Measurements from ENCODE around the gene ATP2C2. TPM values are rescaled to one million over a fixed set of nuclear protein-coding genes. Genes with fewer than 3 reads are reported as not detected.
"Not testable (repeated sequence)": the region's sequence is repeated elsewhere in the genome, so short reads cannot be mapped to it uniquely, and the experiment has no call there.

The ATP2C2 gene
- total and polyA plus RNA-seq, 3 donors from 2014 or later = 1.1 to 5.8 (median 3.0) TPM

DNA sequence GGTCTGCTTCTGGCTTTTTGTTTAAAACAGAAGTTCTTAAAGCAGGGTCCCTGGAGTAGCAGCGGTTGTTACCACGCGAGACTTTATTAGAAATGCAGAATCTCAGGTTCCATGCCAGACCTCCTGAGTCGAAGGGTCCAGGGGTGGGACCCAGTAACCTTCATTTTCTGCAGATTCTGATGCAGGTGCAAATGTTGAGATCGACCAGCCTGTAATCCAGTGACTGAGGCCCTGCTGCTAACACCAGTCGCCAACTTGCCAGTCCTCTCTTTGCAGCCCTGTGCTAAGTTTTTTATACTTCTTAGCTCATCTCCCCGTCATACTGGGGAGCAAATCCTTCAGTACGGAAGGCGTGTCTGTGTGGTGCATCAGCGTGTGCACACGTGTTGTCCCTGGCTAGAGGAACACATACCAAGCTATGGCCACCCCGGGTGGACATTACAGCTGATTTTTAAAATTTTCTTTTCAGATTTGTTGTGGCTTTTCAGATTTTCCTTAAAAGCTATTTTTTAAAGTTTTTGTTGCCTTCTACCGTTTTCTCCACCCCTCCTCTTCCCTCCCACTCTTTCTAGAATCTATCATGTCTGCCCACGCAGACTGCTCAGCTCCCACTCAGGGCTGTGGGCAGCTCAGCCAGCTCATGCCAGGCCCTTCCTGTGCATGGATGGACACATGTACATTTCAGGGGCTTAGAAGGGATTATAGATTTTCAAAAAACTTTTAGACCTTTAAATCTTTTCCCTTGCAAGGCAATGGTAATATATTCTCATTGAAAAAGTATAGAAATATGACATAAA, 78.5 kb downstream of the ATP2C2 start:
- Histone ChIP-seq H3K36me3 (ENCODE audit: low read depth, missing control alignments) (no peaks in the 10 kb centered on the region), H3K27ac (no peak overlapping the region), H3K27me3 (no peaks in the 10 kb centered on the region), H3K9me3 (no peaks in the 10 kb centered on the region), H3K4me3 (no peak overlapping the region), H3K4me1 (peaks cover 5% of the 10 kb centered on the region)
- peak; percentile 46 for DNase-seq
- intact Hi-C loops (cut with DNase I; ENCODE audit: low total_unique reads) = no loop called here
- TF ChIP-seq, protein P1, sequence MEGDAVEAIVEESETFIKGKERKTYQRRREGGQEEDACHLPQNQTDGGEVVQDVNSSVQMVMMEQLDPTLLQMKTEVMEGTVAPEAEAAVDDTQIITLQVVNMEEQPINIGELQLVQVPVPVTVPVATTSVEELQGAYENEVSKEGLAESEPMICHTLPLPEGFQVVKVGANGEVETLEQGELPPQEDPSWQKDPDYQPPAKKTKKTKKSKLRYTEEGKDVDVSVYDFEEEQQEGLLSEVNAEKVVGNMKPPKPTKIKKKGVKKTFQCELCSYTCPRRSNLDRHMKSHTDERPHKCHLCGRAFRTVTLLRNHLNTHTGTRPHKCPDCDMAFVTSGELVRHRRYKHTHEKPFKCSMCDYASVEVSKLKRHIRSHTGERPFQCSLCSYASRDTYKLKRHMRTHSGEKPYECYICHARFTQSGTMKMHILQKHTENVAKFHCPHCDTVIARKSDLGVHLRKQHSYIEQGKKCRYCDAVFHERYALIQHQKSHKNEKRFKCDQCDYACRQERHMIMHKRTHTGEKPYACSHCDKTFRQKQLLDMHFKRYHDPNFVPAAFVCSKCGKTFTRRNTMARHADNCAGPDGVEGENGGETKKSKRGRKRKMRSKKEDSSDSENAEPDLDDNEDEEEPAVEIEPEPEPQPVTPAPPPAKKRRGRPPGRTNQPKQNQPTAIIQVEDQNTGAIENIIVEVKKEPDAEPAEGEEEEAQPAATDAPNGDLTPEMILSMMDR (IDR thresholded peaks at IDR 0.05) = no peak
- no peak for TF ChIP-seq POLR2A (IDR thresholded peaks at IDR 0.05)
- 70 to 80% methylated on average over 14 of the region's 14 CpGs for WGBS, 2 donors

DNA sequence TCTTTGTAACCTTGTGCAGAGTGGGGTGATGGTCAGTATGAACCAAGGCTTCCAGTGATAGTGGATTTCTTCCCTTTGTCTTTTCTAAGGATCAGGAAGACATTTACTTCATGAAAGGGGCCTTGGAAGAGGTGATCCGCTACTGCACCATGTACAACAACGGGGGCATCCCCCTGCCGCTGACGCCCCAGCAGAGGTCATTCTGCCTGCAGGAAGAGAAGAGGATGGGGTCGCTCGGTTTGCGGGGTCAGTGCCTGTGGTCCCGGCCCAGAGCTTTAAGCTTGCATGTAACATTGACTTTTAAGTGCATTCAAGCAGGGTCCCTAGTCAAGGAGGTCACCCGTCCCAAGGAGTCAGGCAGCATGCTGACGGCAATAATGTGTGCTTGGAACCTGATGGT, 80.1 kb downstream of the ATP2C2 start:
- no peaks in the 10 kb centered on the region for H3K27me3 ChIP-seq
- H3K36me3 ChIP-seq (ENCODE audit: low read depth, missing control alignments) = no peaks in the 10 kb centered on the region
- no peak overlapping the region for H3K4me3 ChIP-seq
- H3K9me3 ChIP-seq = no peaks in the 10 kb centered on the region
- peaks cover 5% of the 10 kb centered on the region for H3K4me1 ChIP-seq
- intact Hi-C loops (cut with DNase I; ENCODE audit: low total_unique reads) = no loop called here
- TF ChIP-seq, protein P1 (IDR thresholded peaks at IDR 0.05) = no peak
- TF ChIP-seq POLR2A (IDR thresholded peaks at IDR 0.05) = no peak
- H3K27ac ChIP-seq = no peak overlapping the region
- DNase-seq = no peak
- WGBS, 2 donors = 97 to 100% methylated on average over 10 of the region's 10 CpGs

DNA sequence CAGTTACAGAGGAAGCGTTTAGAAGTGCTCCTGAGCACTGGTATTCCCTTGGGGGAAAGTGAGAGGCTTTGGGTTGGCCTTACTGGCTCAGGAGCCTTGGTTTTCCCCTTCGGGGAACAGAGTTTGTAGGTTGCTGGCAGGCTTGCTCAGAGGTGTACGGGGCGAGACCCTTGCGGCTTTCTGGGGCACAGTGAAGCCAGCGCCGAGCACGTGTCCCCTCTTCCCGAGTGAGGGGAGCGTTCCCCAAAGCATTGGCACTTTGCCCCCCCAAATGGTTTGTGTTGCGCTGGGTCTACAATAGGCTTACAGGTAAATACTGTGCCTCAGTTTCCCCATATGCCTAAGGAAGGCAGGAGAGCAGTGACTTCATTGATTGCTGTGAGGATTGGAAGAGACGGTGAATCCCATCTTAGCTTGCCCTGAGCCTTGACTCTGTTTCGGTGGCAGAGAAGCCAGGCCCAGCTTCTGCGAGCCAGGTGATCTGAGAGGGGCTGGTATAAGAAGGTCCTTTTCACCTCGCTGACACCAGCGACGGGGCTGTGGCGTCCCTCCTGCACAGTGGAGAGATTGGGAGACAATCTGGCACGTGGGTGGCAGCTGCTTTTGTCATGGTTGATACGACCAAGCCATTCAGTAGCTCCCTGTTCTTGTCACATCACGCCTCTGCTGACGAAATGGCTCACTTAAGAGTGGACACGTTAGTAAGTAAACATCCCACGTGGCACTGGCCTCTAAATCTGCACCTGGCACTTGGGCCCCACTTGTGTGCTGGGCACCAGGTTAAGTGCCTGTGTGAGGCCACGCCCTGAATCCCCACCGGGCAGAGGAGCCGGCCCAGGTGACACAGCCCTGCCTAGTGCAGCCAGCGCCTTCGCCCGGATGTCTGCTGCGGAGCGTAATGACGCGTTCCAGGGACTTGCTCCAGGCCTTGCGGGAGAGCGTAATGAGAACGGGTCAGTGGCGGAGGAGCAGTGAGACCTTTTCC, 81.1 kb downstream of the ATP2C2 start:
- DNase-seq = no peak
- intact Hi-C loops (cut with DNase I; ENCODE audit: low total_unique reads) = no loop called here
- WGBS, 2 donors = 94% methylated on average over 23 to 38 of the region's 38 CpGs

DNA sequence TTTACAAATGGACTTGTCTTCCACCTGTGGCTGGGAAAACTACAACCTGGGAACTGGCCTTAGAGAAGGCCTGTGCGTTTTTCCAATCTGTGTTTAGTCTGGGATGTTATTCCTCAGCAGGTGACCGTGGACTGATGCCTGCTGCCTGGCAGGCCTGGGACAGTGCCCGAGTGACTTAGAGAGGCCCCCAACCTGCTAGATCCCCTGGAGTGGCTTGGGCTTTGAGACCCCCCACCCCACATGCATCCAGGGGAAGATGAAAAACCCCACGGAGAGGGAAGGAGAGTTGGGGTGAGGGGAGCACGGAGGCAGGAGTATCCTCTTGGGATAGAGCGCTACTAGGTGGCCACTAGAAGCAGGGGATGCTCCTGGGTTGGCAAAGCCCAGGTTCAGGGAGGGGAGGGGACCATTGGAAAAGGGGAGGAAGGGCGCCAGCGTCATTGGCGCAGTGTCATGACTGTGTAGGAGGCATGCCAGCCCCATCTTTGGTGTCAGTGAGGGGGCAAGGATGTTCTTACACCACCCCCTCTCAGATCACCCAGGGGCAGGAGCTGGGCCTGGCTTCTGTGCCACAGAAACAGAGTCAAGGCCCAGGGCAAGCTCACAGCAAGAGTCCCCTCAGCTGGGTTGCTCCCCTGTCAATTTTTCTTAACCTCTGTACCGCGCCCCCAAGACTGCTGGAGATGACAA, 82.0 kb downstream of the ATP2C2 start:
- WGBS, 2 donors = 89 to 90% methylated on average over 9 to 11 of the region's 11 CpGs
- TF ChIP-seq POLR2A (IDR thresholded peaks at IDR 0.05) = no peak
- TF ChIP-seq, protein P1 (IDR thresholded peaks at IDR 0.05) = no peak
- no peaks in the 10 kb centered on the region for H3K36me3 ChIP-seq (ENCODE audit: low read depth, missing control alignments)
- no peak for DNase-seq
- H3K27me3 ChIP-seq = no peaks in the 10 kb centered on the region
- intact Hi-C loops (cut with DNase I; ENCODE audit: low total_unique reads) = no loop called here
- H3K27ac ChIP-seq = no peak overlapping the region
- H3K9me3 ChIP-seq = no peaks in the 10 kb centered on the region
- no peak overlapping the region for H3K4me3 ChIP-seq
- peaks cover 5% of the 10 kb centered on the region for H3K4me1 ChIP-seq

More for the DNA sequence above, 81.1 kb downstream of the ATP2C2 start:
- Histone ChIP-seq H3K4me1 (peaks cover 5% of the 10 kb centered on the region), H3K27me3 (no peaks in the 10 kb centered on the region), H3K9me3 (no peaks in the 10 kb centered on the region), H3K4me3 (no peak overlapping the region), H3K36me3 (ENCODE audit: low read depth, missing control alignments) (no peaks in the 10 kb centered on the region), H3K27ac (no peak overlapping the region)
- no peak for TF ChIP-seq POLR2A (IDR thresholded peaks at IDR 0.05)
- TF ChIP-seq, protein P1 (IDR thresholded peaks at IDR 0.05) = no peak

DNA sequence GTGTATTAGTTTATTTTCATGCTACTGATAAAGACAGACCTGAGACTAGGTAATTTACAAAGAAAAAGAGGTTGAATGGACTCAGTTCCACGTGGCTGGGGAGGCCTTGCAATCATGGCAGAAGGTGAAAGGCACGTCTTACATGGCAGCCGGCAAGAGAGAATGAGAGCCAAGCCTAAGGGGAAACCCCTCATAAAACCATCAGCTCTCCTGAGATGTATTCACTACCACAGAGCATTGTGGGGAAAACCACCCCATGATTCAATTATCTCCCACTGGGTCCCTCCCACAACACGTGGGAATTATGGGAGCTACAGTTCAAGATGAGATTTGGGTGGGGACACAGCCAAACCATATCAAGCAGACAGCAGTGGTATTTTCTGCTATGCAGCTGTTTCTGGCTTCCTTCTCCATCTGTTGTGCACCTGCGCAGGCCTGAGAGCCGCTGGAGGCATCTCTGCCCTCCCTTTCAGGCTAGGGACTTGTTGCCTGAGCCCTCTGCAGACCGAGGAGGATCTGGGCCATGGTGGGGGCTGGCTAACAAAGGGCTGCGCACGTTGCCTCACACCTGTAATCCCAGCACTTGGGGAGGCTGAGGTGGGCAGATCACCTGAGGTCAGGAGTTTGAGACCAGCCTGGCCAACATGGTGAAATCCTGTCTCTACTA, 82.8 kb downstream of the ATP2C2 start:
- DNase-seq; intact Hi-C loops (cut with DNase I; ENCODE audit: low total_unique reads); H3K36me3 ChIP-seq (ENCODE audit: low read depth, missing control alignments); H3K27ac ChIP-seq; H3K4me1 ChIP-seq; H3K9me3 ChIP-seq; H3K4me3 ChIP-seq; H3K27me3 ChIP-seq: not testable (repeated sequence)
- 87 to 92% methylated on average over 8 to 9 of the region's 9 CpGs for WGBS, 2 donors
